GM10248 (cell line): ENCODE measurements around the gene SGCD.

Experiments used
- CTCF ChIA-PET: fragments of 300-600 bp; sonication (Branson Sonifier 250); formaldehyde crosslinking; extraction: SDS; loops from one replicate; lab custom pipeline; 2021; ENCODE audit warnings: antibody characterized with exemption; lab: Yijun Ruan, JAX
- POLR2A ChIA-PET: fragments of 350-650 bp; sonication (Branson Sonifier 250); formaldehyde crosslinking; extraction: SDS; loops from one replicate; lab custom pipeline; 2020; ENCODE audit warnings: antibody characterized with exemption; lab: Yijun Ruan, JAX
- DNase-seq: peaks from one replicate; pipeline ENCODE4 v3.0.0; 2012; ENCODE audit errors: extremely low spot score
- TF ChIP-seq, protein P1 (sequence below): IDR thresholded peaks from 2 replicates; pipeline ENCODE4 v1.5.1; 2012; ENCODE audit warnings: mild to moderate bottlenecking, low read depth; ENCODE audit errors: extremely low read depth, missing control alignments, control extremely low read depth

Gene SGCD

DNA sequence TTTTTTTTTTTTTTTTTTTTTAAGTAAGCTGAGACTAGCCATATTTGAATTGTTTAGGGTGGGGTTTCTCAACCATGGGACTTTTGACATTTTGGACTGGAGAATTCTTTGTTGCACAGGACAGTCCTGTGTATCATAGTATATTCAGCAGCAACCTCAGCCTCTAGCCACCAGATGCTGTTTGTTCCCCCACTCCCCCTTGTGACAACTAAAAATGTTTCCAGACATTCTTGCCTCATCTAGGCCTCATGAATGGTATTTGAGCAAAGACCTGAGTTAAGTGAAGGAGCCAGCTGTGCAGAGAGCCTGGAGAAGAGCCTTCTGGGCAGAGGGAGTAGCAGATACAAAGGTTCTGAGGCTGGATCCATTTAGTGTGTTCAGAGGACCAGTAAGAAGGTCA is 155.9 kb downstream of the SGCD start:
- TF ChIP-seq, protein P1, sequence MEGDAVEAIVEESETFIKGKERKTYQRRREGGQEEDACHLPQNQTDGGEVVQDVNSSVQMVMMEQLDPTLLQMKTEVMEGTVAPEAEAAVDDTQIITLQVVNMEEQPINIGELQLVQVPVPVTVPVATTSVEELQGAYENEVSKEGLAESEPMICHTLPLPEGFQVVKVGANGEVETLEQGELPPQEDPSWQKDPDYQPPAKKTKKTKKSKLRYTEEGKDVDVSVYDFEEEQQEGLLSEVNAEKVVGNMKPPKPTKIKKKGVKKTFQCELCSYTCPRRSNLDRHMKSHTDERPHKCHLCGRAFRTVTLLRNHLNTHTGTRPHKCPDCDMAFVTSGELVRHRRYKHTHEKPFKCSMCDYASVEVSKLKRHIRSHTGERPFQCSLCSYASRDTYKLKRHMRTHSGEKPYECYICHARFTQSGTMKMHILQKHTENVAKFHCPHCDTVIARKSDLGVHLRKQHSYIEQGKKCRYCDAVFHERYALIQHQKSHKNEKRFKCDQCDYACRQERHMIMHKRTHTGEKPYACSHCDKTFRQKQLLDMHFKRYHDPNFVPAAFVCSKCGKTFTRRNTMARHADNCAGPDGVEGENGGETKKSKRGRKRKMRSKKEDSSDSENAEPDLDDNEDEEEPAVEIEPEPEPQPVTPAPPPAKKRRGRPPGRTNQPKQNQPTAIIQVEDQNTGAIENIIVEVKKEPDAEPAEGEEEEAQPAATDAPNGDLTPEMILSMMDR, result no peak
- DNase-seq, result no peak
- ChIA-PET CTCF (no interaction called here), POLR2A (no interaction called here)

DNA sequence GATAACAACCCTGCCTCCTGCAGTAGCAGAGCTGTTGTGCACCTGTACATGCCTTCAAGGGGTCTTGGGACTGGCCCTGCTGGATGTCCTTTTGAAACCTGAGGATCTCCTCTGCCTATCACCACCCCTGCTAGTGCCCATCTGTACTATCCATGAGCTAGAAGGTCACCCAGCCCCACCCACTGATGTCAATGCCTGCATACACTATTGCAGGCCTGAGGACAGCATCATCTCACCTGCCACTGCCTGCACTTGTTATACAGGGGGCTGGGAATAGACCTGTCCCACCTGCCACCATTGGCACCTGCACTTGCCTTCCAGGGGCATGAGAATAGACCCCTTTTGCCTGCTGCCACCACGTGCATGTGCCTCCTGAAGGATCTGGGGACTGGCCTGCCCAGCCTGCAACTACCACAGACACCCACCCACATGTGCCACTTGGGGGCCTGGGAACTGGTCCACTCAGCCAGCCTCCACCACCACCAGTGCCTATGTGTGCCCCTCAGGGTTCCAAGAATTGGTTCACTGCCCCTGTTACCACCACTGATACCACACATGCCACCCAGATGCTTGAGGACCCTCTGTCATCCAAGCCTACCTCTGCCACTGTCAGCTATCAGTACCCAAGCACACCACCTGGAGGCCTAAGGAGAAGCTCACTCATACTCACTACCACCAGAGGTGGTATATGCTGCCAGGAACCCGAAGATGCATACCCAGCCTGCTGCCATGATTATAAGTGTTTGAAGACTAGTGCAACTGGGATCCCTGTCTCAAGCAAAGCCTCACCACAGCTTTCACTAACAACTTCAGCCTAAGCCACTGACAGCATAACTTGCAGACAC is 159.7 kb downstream of the SGCD start:
- no peak for DNase-seq
- ChIA-PET CTCF (interaction anchor here (1.7 kb wide), 1 partner anchor 9 kb away, joined by 5 read pairs; no protein-coding TSS in a partner anchor), POLR2A (no interaction called here)
- TF ChIP-seq, protein P1, result no peak

DNA sequence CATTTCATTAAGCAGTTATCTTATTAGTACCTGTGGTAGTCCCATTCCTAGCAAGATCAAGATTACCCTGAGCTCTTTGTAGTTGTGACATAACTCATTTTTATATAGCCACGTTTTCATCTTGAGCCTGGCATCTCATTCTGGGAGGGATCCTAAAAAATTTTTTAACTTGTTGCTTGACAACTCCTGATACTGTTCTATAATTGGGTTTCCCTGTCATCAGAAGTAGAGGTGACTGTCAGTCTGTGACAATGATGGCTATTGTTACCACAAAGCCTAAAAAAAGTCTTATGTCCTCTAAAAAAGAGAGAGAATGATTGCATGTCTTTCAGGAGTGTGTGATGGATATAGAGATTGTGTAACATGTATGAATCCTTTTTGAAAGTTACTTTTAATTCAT is 164.8 kb downstream of the SGCD start:
- TF ChIP-seq, protein P1, result no peak
- no peak for DNase-seq
- ChIA-PET CTCF (interaction anchor here (1.2 kb wide), 1 partner anchor 11 kb away, joined by 4 read pairs; no protein-coding TSS in a partner anchor), POLR2A (no interaction called here)

DNA sequence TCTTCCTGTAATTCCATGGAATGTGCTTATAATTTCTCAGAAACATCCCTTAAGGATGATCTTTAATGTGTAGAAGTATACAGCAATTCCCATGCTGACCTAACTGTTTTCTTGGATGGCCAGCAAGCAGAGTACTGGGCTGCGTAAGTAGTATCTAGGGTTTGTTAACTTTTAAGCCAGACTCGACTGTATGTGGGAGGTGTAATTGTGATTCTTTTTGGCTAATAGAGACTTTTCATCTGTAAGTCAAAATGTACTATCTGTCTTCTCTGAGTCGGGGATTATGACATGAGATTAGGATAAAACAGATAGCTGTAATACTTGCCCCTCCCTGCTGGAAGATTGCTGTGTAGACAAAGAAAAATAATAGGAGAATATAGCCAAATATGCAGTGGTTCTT is 169.3 kb downstream of the SGCD start:
- POLR2A ChIA-PET, result no interaction called here
- CTCF ChIA-PET, result interaction anchor here (1.2 kb wide), 1 partner anchor 20 kb away, joined by 3 read pairs; no protein-coding TSS in a partner anchor
- TF ChIP-seq, protein P1, result no peak
- no peak for DNase-seq

DNA sequence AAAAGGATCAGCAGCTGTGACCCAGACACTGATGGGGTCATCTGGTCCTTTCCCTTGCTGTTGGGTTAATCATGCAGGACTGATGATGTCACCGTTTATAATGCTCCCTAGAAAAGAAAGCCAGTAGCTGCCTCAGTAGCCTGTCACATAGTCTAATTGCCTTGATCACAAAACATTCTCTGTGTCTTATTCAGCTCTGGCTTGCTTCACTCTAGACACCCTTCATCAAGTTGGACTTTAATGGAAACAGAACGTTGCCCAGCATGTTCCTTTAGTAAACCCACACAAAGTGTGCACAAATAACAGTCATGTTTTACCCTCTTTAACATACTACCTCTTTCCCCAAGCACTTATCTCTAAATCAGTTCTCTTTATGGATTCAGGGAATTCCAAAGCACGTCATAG is 170.8 kb downstream of the SGCD start:
- POLR2A ChIA-PET, result no interaction called here
- CTCF ChIA-PET, result no interaction called here
- TF ChIP-seq, protein P1, result no peak
- DNase-seq, result no peak

DNA sequence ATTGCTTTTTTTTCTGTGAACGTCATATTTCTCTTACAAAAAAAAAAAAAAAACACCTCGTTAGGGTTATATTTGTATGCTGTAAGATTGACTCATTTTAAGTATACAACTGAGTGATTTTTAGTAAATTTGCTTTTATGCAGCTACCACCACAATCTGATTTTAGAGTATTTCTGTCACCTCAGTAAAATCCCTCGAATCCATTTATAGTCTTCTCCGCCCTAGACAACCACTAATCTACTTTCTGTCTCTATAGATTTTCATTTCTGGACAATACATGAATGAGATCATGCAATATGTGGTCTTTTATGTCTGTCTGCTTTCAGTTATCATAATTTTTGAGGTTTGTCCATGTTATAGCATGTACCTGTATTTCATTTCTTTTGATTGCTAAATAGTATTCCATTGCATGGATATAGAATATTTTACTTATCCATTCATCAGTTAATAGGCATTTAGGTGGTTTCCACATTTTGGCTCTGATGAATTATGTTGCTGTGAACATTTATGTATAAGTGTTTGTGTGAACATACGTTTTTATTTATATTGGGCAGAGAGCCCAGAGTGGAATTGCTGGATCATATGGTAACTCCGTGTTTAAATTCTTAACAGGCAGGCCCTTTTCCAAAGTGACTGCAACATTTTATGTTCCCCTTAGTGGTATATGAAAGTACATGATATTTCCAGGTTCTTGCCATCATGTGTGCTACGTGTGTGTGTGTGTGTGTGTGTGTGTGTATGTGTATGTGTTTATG is 171.4 kb downstream of the SGCD start:
- POLR2A ChIA-PET, result no interaction called here
- DNase-seq, result no peak
- CTCF ChIA-PET, result no interaction called here
- TF ChIP-seq, protein P1, result no peak
